Duodenal mucosa (tissue), 2 donors: ENCODE results near the gene LCOR.
"Not testable (repeated sequence)": the region's sequence is repeated elsewhere in the genome, so short reads cannot be mapped to it uniquely, and the experiment has no call there.

Source experiments
- H3K27ac ChIP-seq: one replicate; pipeline ENCODE4 v1.7.0; 2013; ENCODE audit warnings: low read depth, low read length
- H3K27me3 ChIP-seq, 2 donors: one replicate each; pipeline ENCODE4 v1.7.0; 2013; ENCODE audit warnings: low read length in 2 of 2, control low read depth in 1 of 2; ENCODE audit not compliant: insufficient read depth in 2 of 2, control insufficient read depth in 1 of 2
- H3K36me3 ChIP-seq, 2 donors: one replicate each; pipeline ENCODE4 v1.7.0; 2013; ENCODE audit warnings: low read length in 2 of 2, control low read depth in 1 of 2; ENCODE audit not compliant: insufficient read depth in 2 of 2, control insufficient read depth in 1 of 2
- H3K4me1 ChIP-seq, 2 donors: one replicate each; pipeline ENCODE4 v1.7.0; 2013; ENCODE audit warnings: low read length in 2 of 2, control low read depth in 1 of 2; ENCODE audit not compliant: insufficient read depth in 2 of 2, control insufficient read depth in 1 of 2
- H3K4me3 ChIP-seq, 2 donors: one replicate each; pipeline ENCODE4 v1.7.0; 2013; ENCODE audit warnings: low read length in 2 of 2, low read depth in 1 of 2
- H3K9ac ChIP-seq, 2 donors: one replicate each; pipeline ENCODE4 v1.7.0; 2013; ENCODE audit warnings: low read length in 2 of 2, low read depth in 1 of 2
- H3K9me3 ChIP-seq, 2 donors: one replicate each; pipeline ENCODE4 v1.7.0; 2013; ENCODE audit warnings: low read length in 2 of 2, control low read depth in 1 of 2; ENCODE audit not compliant: control insufficient read depth in 1 of 2

LCOR gene

DNA sequence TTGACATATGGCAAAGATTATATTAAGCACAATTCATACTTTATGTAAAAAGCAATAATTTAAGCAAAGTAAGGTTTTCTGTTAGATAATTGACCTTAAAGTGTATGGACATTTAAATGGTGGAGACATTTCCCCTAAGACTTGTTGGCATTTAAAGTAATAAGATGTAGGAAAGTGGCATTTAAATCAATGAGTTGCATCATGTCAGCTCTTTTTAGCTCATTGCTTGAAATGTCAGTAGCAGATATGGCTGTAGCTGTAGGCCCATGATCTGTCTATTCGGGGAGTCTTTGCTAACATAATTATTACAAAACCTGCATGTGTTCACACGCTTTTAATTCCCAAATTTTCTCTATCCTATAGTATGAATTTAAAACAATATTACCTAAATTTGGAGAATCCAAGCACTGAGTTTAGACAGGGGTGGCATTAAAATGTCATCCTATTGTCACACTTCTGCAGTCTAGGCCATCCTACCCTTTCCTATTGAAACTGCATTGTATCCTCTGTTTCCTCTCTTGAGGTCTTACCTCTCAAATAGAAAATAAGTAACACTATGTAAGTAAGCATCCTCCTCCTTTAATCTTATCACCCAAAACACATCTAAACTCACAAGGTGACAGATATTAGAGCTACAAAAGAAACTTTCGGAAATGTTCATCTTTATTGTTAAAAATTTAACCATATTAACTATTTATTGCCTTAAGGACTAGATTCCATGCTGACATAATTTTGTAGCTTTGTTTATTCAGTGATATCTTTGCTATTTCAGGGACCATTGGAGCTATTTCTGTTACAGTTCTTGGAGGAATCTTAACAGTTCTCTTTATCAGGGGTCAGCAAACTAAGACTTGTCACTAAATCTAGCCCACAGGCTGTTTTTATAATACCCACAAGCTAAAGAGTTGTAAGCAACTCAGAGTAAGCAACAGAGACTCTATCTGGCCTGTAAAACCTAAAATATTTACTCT is 91.2 kb downstream of the LCOR start:
- no peaks in the 10 kb centered on the region for H3K27me3 ChIP-seq
- no peak overlapping the region for H3K9ac ChIP-seq
- H3K4me1 ChIP-seq, result no peaks in the 10 kb centered on the region
- no peak overlapping the region for H3K4me3 ChIP-seq
- H3K27ac ChIP-seq, result no peak overlapping the region
- peaks cover 3 to 5% of the 10 kb centered on the region in 2 donors for H3K36me3 ChIP-seq
- H3K9me3 ChIP-seq, result no peaks in the 10 kb centered on the region

DNA sequence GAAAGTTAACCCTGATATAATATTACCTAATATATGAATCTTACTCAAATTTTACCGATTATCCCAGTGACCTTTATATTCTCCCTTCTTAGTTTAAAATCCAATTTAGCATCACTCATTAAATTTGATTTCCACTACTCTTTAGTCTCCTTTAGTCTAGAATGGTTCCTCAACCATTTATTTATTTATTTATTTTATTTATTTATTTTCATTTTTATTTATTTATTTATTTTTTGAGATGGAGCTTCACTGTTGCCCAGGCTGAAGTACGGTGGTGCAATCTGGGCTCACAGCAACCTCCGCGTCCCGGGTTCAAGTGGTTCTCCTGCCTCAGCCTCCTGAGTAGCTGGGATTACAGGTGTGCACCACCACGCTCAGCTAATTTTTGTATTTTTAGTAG is 92.8 kb downstream of the LCOR start:
- Histone ChIP-seq H3K27me3 (no peaks in the 10 kb centered on the region), H3K9ac (no peak overlapping the region), H3K9me3 (no peaks in the 10 kb centered on the region), H3K4me3 (no peak overlapping the region), H3K27ac (no peak overlapping the region), H3K4me1 (peaks cover 0 to 1% of the 10 kb centered on the region in 2 donors), H3K36me3 (peaks cover 3 to 14% of the 10 kb centered on the region in 2 donors)

DNA sequence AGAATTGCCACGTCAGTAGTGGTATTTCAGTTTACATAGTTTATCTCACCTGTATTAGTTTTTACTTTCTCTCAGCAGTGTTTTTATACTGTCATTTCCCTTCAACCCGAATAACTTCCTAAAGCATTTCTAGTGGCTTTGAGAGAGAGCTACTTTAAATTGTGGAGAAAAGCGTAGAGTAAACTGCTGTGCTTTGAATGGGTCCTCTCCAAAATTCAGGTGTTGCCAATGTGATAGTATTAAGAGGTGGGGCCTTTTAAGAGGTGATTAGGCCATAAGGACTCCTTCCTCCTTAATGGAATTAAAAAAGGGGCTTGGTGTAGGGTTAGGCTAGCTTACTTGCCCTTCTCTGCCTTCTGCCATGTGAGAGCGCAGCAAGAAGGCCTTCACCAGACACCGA is 98.4 kb downstream of the LCOR start:
- Histone ChIP-seq H3K27me3 (no peaks in the 10 kb centered on the region), H3K4me3 (no peak overlapping the region), H3K9me3 (no peaks in the 10 kb centered on the region), H3K36me3 (peaks cover 3 to 12% of the 10 kb centered on the region in 2 donors), H3K4me1 (peaks cover 0 to 4% of the 10 kb centered on the region in 2 donors), H3K9ac (no peak overlapping the region), H3K27ac (no peak overlapping the region)

DNA sequence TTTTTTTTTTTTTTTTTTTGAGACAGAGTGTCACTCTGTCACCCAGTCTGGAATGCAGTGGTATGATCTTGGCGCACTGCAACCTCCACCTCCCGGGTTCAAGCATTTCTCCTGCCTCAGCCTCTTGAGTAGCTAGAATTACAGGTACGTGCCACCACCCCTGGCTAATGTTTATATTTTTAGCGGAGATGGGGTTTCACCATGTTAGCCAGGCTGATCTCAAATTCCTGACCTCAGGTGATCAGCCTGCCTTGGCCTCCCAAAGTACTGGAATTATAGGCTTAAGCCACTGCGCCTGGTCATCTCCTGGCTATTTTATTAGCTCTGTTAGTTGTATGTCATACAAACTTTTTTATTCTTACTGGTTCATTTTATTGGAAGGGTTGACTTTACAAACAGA is 103.0 kb downstream of the LCOR start:
- Histone ChIP-seq H3K4me1 (no peaks in the 10 kb centered on the region), H3K27ac (no peak overlapping the region), H3K27me3 (no peaks in the 10 kb centered on the region), H3K4me3 (no peak overlapping the region), H3K9ac (no peak overlapping the region), H3K36me3 (no peaks in the 10 kb centered on the region), H3K9me3 (no peaks in the 10 kb centered on the region)

DNA sequence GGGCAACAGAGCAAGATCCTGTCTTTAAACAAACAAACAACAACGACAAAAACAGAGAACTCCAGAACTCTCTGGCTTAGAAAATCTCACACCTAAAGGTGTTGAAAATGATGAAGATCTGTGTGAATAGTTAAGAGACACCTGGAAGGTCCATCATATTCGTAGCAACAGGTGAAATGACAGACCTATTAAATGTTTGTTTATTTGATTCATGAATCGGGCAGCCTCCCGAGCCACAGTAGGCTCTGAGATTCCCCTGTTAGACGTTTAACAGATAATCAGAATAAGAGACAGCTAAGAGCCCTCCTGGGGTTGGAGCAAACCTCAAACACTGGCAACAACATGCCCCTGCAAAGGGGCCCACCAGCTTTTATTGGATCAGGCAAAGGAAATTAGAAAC is 103.7 kb downstream of the LCOR start:
- H3K27ac ChIP-seq, result no peak overlapping the region
- no peak overlapping the region for H3K9ac ChIP-seq
- H3K9me3 ChIP-seq, result no peaks in the 10 kb centered on the region
- H3K4me3 ChIP-seq, result no peak overlapping the region
- no peaks in the 10 kb centered on the region for H3K4me1 ChIP-seq
- no peaks in the 10 kb centered on the region for H3K36me3 ChIP-seq
- H3K27me3 ChIP-seq, result no peaks in the 10 kb centered on the region

DNA sequence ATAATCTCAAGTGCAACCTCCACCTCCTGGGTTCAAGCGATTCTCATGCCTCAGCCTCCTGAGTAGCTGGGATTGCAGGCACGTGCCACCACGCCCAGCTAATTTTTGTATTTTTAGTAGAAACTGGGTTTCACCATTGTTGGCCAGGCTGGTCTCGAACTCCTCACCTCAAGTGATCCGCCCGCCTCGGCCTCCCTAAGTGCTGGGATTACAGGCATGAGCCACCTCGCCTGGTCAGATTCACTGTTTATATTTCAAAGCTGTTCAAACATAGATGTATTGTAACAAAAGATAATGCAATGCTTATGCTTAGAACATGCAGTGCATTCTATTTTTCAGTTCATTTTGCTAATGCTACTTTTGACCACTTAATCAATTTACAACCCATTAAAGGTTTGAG is 111.1 kb downstream of the LCOR start:
- H3K27me3 ChIP-seq, H3K27ac ChIP-seq, H3K4me1 ChIP-seq, H3K4me3 ChIP-seq, H3K9ac ChIP-seq, H3K36me3 ChIP-seq, H3K9me3 ChIP-seq: not testable (repeated sequence)

DNA sequence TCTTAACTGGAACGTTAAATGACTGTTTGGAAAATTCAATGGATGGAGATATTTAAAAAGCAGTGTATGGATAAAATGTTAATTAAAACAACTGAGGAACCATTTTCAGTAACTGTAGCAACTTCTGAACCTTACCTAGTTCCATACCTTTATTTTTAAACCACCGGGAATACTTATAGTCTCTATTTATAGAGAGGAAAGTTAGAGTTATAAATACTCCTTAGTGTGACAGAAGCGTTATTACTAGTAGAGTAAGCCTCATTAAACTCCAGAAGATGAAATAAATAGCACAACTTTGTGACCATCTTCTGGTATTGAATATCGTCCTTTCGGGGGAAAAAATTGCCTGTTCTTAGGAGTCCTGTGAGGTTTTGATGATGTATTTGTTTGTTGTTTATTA is 114.9 kb downstream of the LCOR start:
- no peak overlapping the region for H3K9ac ChIP-seq
- H3K4me3 ChIP-seq, result no peak overlapping the region

DNA sequence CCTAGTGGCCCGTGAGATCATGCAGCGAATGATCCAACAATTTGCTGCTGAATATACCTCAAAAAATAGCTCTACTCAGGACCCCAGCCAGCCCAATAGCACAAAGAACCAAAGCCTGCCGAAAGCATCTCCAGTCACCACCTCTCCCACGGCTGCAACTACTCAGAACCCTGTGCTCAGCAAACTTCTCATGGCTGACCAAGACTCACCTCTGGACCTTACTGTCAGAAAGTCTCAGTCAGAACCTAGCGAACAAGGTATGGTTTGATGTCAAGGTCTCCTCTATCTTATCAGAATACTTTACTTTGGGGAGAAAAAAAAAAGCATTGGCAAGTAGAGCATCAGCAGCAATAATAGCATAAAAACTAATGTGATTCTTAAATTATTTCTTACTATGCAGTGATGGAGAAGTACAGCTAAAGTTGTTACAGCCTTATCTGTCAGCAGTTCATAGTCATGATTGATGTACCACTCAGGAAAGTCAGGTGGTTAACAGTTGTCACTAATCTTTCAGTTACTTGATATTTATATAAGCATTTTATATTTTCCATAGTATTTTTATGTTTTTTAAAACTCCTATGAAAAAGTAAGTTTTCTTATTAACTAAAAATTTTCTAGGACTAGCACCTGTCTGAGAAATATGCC is 117.1 kb downstream of the LCOR start:
- Histone ChIP-seq H3K9me3 (no peaks in the 10 kb centered on the region), H3K9ac (no peak overlapping the region), H3K27ac (no peak overlapping the region), H3K36me3 (peaks cover 7 to 33% of the 10 kb centered on the region in 2 donors), H3K27me3 (no peaks in the 10 kb centered on the region), H3K4me1 (no peaks in the 10 kb centered on the region), H3K4me3 (no peak overlapping the region)

More for the DNA sequence above, 114.9 kb downstream of the LCOR start:
- Histone ChIP-seq H3K36me3 (peaks cover 4 to 23% of the 10 kb centered on the region in 2 donors), H3K27ac (no peak overlapping the region), H3K4me1 (no peaks in the 10 kb centered on the region), H3K27me3 (no peaks in the 10 kb centered on the region), H3K9me3 (no peaks in the 10 kb centered on the region)

DNA sequence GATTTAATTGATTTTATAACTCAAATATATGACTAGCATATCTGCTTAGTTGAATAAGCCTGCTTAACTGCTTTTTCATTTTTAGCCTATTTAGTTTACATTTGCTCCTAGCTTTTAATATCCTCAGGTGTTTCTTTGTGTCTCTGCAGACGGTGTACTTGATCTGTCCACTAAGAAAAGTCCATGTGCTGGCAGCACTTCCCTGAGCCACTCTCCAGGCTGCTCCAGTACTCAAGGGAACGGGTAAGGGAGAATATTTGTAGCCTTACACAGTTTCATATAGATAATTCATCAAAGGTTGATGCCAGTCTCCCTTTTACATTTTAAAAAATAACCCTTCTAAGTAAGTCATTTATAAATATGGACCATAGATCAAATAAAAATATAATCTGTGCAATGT is 119.9 kb downstream of the LCOR start:
- H3K36me3 ChIP-seq, result peaks cover 21 to 43% of the 10 kb centered on the region in 2 donors
- H3K27ac ChIP-seq, result no peak overlapping the region
- no peaks in the 10 kb centered on the region for H3K4me1 ChIP-seq
- no peak overlapping the region for H3K4me3 ChIP-seq
- H3K27me3 ChIP-seq, result no peaks in the 10 kb centered on the region
- H3K9me3 ChIP-seq, result no peaks in the 10 kb centered on the region
- H3K9ac ChIP-seq, result no peak overlapping the region

DNA sequence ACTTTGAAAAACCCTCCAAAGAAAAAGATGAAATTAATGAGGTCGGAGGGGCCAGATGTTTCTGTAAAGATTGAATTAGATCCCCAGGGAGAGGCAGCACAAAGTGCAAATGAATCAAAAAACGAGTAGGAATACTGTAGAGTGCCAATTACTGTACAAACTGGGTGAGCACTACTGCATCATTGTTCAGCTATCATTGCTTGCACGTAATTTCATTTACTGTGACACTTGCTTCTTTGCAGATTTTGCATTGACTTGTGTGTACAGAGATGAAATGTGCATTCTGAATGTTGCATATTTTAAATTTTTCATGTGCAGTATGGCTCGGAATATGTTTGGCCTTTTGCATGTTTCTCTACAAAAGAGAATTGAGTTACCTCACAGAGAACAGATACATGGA is 123.7 kb downstream of the LCOR start:
- no peak overlapping the region for H3K27ac ChIP-seq
- H3K4me1 ChIP-seq, result no peaks in the 10 kb centered on the region
- H3K36me3 ChIP-seq, result peaks cover 21 to 44% of the 10 kb centered on the region in 2 donors

More for the DNA sequence above, 123.7 kb downstream of the LCOR start:
- H3K27me3 ChIP-seq, result no peaks in the 10 kb centered on the region
- H3K9ac ChIP-seq, result no peak overlapping the region
- no peaks in the 10 kb centered on the region for H3K9me3 ChIP-seq
- H3K4me3 ChIP-seq, result no peak overlapping the region
